ENCODE results near the gene CDH23.

Gene CDH23

GRCh38 chr10:71737001-71737833, 340.5 kb downstream of the CDH23 start:
- DNase-seq = peak; percentile 72

- DNase-seq = no peak
Observed at GRCh38 chr10:71737834-71738197, 341.1 kb downstream of the CDH23 start.

DNA sequence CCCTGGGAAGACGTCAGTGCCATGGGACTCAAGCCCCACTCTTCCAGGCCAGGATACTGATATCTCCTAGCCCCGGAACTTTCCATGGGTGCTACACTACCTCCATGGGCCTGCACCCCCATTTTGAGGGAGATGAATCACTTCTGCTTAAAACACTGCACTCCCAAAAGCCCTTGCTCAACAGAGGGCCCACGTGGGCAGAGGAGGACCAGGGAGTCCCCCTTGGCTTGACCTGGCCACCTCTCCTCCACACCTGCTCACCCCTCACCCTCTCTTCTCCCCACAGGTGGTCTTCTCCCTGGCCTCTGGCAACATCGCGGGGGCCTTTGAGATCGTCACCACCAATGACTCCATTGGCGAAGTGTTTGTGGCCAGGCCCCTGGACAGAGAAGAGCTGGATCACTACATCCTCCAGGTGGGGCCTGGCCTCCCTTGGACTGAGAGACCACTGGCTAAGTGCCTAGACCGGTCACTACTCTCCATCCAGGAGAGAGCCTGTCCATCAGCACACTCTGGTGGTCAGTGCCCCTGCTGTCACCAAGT, 342.7 kb downstream of the CDH23 start:
- DNase-seq = no peak

GRCh38 chr10:71740069-71740653, 343.4 kb downstream of the CDH23 start:
- DNase-seq = no peak

DNA sequence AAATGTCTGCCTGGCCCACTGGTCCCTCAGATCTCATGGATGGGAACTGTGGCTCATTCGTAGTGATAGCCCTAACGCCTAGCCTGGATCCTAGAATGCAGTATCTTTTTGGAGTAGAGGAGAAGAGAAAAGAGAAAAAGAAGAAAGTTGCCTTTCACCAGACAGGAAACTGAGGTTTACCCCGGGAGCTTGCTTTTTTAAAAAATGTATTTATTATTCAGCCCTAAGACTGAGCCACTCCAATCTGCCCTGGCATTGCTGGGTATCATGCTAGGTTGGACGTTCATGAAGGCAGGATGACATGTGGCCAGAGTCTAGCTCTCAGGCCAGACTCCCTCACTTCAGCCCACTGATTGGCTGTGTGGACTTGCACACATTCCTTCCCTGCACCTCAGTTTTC, 344.3 kb downstream of the CDH23 start:
- no peak for DNase-seq

DNA sequence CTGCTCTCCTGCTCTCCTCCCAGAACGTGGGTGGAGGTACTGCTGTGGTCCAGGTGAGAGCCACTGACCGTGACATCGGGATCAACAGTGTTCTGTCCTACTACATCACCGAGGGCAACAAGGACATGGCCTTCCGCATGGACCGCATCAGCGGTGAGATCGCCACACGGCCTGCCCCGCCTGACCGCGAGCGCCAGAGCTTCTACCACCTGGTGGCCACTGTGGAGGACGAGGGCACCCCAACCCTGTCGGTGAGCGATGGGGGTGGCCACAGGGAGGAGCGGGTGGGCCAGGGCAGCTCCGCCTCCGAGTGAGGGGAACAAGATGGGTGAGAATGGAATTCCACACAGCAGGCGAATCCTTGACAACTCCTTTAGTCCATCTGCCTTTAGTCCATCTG, 345.0 kb downstream of the CDH23 start:
- DNase-seq = no peak

DNA sequence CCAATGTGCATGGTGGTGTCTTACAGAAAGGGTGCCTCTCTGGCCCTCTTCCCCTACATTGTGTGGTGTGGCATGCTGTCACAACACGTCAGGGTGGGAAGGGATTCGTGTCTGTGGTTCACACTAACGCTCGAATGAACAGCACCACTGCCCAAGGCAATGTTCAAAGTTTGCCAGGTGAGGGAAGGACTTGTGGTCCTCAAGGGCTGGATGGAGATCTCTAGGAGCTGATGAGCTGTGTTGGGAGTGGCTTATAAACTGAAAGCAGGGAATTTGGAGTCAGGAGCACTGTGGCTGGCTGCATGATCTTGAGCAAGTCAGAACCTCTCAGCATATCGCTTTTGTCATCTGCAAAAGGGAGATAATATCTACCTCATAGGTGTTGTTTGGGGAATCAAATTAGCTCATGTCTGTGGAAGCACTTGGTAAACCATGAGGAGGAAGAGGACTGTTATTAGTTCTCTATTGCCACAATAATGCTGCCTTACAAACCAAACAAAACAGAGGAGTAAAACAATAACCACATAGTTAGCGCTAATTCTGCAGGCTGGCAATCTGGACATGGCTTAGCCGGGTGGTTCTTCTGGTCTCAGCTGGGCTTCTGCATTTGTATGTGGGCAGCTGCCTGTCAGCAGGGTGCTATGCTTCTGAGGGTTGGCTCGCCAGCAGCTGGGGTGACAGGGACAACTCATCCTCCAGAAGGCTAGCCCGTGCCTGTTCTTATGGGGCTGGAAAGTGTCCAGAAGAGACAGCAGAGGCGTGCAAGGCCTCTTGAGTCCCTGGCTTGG, 345.8 kb downstream of the CDH23 start:
- no peak for DNase-seq

DNA sequence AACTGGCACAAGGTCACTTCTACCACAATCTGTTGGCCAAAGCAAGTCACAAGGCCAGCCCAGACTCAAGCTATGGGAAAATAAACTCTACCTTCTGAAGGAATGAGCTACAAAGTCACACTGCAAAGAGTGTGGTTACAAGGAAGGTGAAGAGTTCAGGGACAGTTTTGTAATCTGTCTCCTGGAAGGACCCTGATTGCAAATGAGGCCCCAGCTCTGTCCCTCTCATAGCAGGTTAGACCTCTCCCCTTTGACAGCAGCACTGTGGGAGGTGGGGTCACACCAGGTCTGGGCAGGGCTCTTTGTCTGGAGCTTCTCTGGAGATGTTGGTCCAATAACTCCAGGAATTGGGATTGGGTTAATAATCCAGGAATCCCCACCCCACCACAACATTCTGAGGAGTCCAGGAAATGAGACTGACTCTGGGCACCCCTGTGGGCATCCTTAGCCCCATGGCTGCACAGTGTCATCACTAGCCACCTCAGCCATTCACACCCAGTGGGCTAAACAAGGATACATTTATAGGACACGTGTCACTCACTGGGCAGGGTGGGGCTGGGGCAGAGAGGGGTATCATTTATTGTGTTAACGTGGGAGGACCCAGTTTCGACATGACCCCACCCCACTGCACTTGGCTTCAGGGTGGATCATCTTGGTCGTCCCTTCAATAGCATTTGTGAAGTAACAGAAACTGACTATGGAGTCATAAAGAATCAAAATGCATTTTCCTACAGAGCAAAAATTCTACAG, 346.5 kb downstream of the CDH23 start:
- no peak for DNase-seq

DNA sequence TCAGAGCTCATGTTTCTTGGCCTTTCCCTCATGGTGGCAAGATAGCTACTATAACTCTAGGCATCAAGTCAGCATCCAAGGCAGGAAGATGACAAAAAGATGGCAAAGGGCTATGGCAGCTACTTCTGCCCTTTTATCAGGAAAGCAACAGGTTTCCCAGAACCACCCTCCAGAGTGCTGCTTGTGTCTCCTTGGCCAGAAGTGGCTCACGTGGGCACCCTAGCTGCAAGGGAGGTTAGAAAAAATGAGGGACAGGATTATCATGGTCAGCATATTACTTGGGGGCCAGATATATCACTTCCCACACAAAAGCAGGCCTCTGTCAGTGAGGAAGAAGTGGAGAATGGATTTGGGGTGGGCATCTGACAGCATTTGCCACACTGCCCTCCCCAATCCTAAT, 347.1 kb downstream of the CDH23 start:
- DNase-seq = no peak

GRCh38 chr10:71744897-71745663, 348.4 kb downstream of the CDH23 start:
- DNase-seq = no peak

- DNase-seq = no peak
Observed at GRCh38 chr10:71745664-71746250, 349.0 kb downstream of the CDH23 start.

DNA sequence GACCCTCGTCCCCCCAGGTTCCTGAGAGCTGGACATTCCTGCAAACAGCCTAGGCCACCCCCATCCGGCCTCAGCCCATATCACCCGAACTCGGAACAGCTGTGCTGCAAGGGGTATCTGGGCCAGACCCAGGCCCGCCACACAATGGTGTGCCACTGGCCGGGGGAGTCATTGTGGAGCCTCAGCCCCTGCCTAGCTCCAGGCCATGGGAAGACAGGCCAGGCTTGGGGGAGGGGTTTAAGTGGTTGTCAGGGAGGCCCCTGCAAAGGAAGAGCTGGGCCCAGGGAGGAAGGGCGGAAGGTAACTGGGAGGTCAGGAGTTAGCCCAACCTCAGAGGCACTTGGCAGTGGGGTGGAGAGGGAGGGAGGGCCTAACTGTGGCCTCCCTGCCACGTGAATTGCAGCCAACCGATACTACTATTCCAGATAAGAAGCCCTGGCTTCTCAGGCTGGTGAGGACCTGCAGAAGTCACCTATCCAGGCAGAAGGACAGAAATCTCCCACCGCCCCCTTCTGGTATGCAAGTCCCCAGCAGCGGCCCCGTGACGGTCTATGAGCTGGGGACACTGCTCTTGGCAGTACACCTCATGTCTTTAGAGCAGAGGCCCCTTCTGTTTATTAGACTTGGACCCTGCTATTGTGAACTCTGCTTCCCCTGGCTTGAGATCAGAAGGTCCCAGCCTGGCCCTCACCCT, 349.8 kb downstream of the CDH23 start:
- peak; percentile 62 for DNase-seq

- DNase-seq = no peak
Observed at GRCh38 chr10:71747039-71747531, 350.4 kb downstream of the CDH23 start.

GRCh38 chr10:71747551-71748523, 351.1 kb downstream of the CDH23 start:
- no peak for DNase-seq

GRCh38 chr10:71748671-71749191, 352.0 kb downstream of the CDH23 start:
- DNase-seq = peak; percentile 84

- no peak for DNase-seq
Observed at GRCh38 chr10:71749396-71749795, 352.7 kb downstream of the CDH23 start.

DNA sequence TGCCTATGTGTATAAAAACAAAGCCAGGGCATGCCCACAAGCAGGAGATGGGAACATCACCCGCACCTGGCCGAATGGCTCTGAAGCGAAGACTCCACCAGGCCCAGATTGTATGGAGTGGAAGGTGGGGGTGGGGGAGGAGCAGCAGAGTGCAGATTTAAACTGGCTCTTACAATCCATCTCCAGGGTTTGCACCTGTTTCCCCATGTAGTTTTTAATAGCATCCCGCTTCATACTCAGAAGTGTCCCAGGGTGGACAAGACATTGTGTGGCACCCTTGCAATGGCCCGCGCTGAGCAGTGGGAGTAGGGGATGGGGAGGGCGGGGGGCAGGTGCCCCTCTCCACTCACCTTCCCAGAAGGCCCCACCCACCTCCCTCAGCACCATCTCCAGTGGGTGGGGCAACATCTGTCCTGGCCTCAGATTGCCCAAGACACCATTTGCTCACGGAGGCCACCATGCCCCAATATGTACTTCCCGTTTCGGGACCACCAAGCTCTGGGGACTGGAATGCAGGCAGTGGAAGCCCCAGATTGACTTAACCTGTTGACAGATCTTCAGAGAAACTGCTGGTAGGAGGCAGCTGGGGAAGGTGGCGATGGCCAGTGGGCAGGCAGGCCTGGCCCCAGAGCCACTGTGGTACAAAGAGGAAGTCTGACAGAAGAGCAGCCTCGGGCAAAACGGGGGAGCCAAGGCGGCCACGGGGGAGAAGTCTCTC, 353.6 kb downstream of the CDH23 start:
- no peak for DNase-seq

DNA sequence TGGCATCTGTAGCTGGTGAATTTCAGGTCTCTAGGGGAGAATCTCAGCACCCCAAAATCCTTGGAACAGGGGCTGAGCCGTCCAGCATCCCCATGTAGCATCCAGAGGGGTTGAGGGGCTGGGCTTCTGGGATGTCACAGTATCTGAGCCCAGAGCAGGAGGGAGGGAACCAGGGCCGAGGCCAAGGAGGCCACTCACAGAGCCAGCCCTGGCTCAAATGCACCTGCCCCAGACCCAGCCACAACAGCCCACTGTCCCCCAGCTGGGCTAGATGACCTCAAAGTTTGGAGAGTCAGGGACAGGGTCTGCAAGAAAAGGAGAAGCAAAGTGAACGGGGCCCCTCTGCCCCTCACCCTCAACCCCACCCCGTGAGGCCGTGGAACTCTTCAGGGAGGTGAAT, 354.3 kb downstream of the CDH23 start:
- no peak for DNase-seq
